GM19035 (cell line): ENCODE measurements around the gene TRIO.

Experiments used
- ATAC-seq: cut with Tn5 transposase; IDR thresholded peaks from one replicate; pipeline ENCODE4 v1.9.1; 2021; ENCODE audit not compliant: unreplicated experiment

TRIO gene

GRCh38 chr5:14347522-14347921, 204.4 kb downstream of the TRIO start:
- no peak for ATAC-seq

GRCh38 chr5:14348142-14348541, 205.0 kb downstream of the TRIO start:
- no peak for ATAC-seq

- no peak for ATAC-seq
These were observed 205.9 kb downstream of the TRIO start for GRCh38 chr5:14349029-14349428.

- no peak for ATAC-seq
These were observed 208.0 kb downstream of the TRIO start for GRCh38 chr5:14351086-14351661.

- ATAC-seq = peak; percentile 90
These were observed 208.9 kb downstream of the TRIO start for GRCh38 chr5:14351845-14352712.

GRCh38 chr5:14353726-14354474, 210.8 kb downstream of the TRIO start:
- ATAC-seq = no peak

GRCh38 chr5:14355391-14355790, 212.2 kb downstream of the TRIO start:
- no peak for ATAC-seq

GRCh38 chr5:14356305-14356704, 213.2 kb downstream of the TRIO start:
- no peak for ATAC-seq

- ATAC-seq = no peak
These were observed 214.3 kb downstream of the TRIO start for GRCh38 chr5:14357441-14357840.

GRCh38 chr5:14357851-14358250, 214.7 kb downstream of the TRIO start:
- no peak for ATAC-seq

- no peak for ATAC-seq
These were observed 215.4 kb downstream of the TRIO start for GRCh38 chr5:14358536-14358935.

GRCh38 chr5:14359069-14360043, 216.2 kb downstream of the TRIO start:
- no peak for ATAC-seq

- ATAC-seq = no peak
These were observed 219.3 kb downstream of the TRIO start for GRCh38 chr5:14362491-14362890.

- no peak for ATAC-seq
These were observed 221.0 kb downstream of the TRIO start for GRCh38 chr5:14364096-14364495.

GRCh38 chr5:14364576-14365472, 221.7 kb downstream of the TRIO start:
- ATAC-seq = no peak

- ATAC-seq = no peak
These were observed 222.8 kb downstream of the TRIO start for GRCh38 chr5:14365831-14366430.

GRCh38 chr5:14366763-14367162, 223.6 kb downstream of the TRIO start:
- ATAC-seq = no peak

- no peak for ATAC-seq
These were observed 224.2 kb downstream of the TRIO start for GRCh38 chr5:14367364-14367763.

GRCh38 chr5:14369780-14370179, 226.6 kb downstream of the TRIO start:
- no peak for ATAC-seq
